Adrenal gland (tissue), 12 donors: ENCODE results near the gene CTNND2. TPM values are rescaled to one million over a fixed set of nuclear protein-coding genes. Genes with fewer than 3 reads are reported as not detected.

Experiments
- DNase-seq, 7 donors: peaks; one replicate each; pipeline ENCODE4 v3.0.0-alpha.2; 2019 to 2020
- H3K27ac ChIP-seq, 5 donors: fragments of 200-600 bp; sonication (generic) in 4 of 5; 1 replicate in 3 of 5; 2 replicates in 2 of 5; pipeline versions ENCODE4 v1.5.1 to v1.8.0; 2016 to 2020; ENCODE audit warnings: mild to moderate bottlenecking in 1 of 5
- H3K27me3 ChIP-seq: fragments of 200-600 bp; 2 replicates; pipeline ENCODE4 v1.8.0; 2021
- H3K36me3 ChIP-seq, 2 donors: fragments of 200-600 bp; replicated peaks in 1 of 2; 1 replicate in 1 of 2; 2 replicates in 1 of 2; pipeline versions ENCODE4 v1.5.1 to v1.8.0; 2018 to 2022
- H3K4me1 ChIP-seq, 2 donors: fragments of 200-600 bp; replicated peaks in 1 of 2; 1 replicate in 1 of 2; 2 replicates in 1 of 2; pipeline versions ENCODE4 v1.5.1 to v1.8.0; 2018 to 2021
- H3K4me3 ChIP-seq, 4 donors: fragments of 200-600 bp; sonication (generic) in 3 of 4; one replicate each; pipeline ENCODE4 v1.5.1; 2016 to 2018
- H3K9me3 ChIP-seq, 3 donors: fragments of 200-600 bp; sonication (generic) in 1 of 3; replicated peaks in 1 of 3; 1 replicate in 2 of 3; 2 replicates in 1 of 3; pipeline versions ENCODE4 v1.5.1 to v1.8.0; 2016 to 2021
- POLR2A ChIP-seq, 2 donors: fragments of 450-650 bp; IDR thresholded peaks; one replicate each; pipeline ENCODE4 v1.6.1; 2017; ENCODE audit warnings: antibody characterized with exemption in 2 of 2, mild to moderate bottlenecking in 2 of 2, moderate library complexity in 1 of 2
- whole genome bisulfite sequencing, 4 donors: extraction: QIAGEN DNeasy Blood & Tissue Kit in 2 of 4; methylation state at CpG; one replicate each; pipeline versions ENCODE4 v1.1.5 to v1.1.7; 2013 to 2017; 5-methylcytosine and 5-hydroxymethylcytosine counted together
- intact Hi-C, 2 donors: fragments of 100-400 bp; cut with DNase I; formaldehyde crosslinking; loops; one replicate each; pipeline versions ENCODE4 v1.14.1 to v1.15.0; 2022 to 2023
- polyA plus RNA-seq, 3 donors: library from polyadenylated mRNA; stranded (reverse); fragments of 200-250 nt in 2 of 3; fragments of 350-450 nt in 1 of 3; fragmentation: Illumina TruSeq in 1 of 3; extraction: RNeasy Lipid Tissue Mini Kit (QIAGEN cat#74804) in 1 of 3; gene quantifications; one replicate each; pipeline ENCODE4 v1.2.3, GENCODE V29; 2013 to 2014
- total RNA-seq, 9 donors: library from RNA; depleted of rRNA in 4 of 9; stranded (reverse); fragments of >200 nt in 4 of 9; fragments of 120-200 nt in 1 of 9; fragmentation: NEBNext Ultra II Directional in 1 of 9; extraction: Animal tissue kit (Norgen Biotek cat#: 25700) in 1 of 9; gene quantifications; one replicate each; pipeline versions ENCODE4 v1.1.0 to v1.2.4, GENCODE V29; 2013 to 2023
- TF ChIP-seq, protein P1 (sequence below), 6 experiments: fragments of 450-650 bp in 4 of 6; fragments of 200-600 bp in 2 of 6; sonication (generic) in 1 of 6; IDR thresholded peaks; 1 replicate in 5 of 6; 2 replicates in 1 of 6; pipeline versions ENCODE4 v1.5.1 to v1.8.0; 2016 to 2021; ENCODE audit warnings: antibody characterized with exemption in 6 of 6, mild to moderate bottlenecking in 2 of 6, moderate library complexity in 1 of 6
- donor health status: healthy with polysubstance abuse.
- donor health status: Bipolar disorder and iron deficiency.
- donor health status: DM: yes; HTN: yes; CAD: no.
- donor health status: DM: no; HTN: no; CAD: no.
- donor health status: DM: no; HTN: no; CAD: no.
- donor health status: DM: yes; HTN: yes; CAD: no.

The CTNND2 gene
- total and polyA plus RNA-seq, 12 donors, result 0.34 to 4.2 (median 1.1) TPM; not detected in 1

DNA sequence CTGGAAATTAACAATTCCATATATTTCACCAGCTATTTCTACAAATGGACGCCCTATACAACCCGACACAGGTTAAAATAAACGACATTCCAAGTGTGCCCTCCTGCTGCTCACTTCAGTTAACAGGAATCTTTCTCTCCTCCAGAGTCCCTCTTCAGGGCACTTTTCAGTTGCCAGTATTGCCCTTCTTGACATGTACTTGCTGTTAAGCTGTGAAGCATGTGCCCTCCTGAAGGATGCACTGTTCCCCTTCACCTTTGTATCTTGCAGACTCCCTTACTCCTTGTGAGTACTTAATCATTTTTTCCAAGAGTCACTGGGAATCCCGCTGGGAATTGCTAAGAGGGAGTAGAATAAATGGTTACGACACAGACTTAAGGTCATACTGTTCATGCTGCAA is 364.1 kb downstream of the CTNND2 start:
- intact Hi-C loops, result no loop called here

DNA sequence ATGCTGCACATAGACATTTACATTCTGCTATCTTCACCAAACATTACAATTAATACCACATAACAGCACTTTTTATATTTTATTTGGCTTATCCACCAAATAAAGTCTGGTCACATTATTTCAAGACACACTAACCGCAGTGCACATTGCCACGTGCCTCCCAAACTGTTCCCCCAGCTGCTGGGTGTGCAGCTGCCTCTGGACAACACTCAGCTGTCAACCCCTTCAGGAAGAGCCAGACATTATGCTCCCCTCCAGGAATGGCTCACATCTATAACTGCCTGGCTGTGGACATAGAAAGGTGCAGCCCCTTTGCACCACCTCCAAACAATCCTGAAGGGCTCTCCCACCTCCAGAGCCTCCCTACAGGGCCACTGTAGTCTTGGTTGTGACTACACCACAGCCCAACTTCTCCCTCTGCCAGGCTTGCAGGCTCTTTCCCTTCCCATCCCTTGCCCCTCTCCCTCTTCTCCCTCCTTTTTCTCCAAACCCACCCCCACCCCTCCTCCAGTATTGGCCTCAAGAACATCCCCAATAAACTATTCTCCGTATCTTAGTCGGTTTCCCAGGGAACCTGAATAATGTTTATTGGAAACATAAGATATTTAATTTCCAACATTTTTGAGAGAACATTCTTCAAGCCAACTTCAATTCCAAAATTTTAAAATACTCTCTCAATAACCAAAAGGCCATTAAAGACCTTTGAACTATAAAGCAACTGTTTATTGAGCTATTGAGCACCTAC is 372.3 kb downstream of the CTNND2 start:
- TF ChIP-seq POLR2A (IDR thresholded peaks at IDR 0.05), result no peak
- TF ChIP-seq, protein P1, sequence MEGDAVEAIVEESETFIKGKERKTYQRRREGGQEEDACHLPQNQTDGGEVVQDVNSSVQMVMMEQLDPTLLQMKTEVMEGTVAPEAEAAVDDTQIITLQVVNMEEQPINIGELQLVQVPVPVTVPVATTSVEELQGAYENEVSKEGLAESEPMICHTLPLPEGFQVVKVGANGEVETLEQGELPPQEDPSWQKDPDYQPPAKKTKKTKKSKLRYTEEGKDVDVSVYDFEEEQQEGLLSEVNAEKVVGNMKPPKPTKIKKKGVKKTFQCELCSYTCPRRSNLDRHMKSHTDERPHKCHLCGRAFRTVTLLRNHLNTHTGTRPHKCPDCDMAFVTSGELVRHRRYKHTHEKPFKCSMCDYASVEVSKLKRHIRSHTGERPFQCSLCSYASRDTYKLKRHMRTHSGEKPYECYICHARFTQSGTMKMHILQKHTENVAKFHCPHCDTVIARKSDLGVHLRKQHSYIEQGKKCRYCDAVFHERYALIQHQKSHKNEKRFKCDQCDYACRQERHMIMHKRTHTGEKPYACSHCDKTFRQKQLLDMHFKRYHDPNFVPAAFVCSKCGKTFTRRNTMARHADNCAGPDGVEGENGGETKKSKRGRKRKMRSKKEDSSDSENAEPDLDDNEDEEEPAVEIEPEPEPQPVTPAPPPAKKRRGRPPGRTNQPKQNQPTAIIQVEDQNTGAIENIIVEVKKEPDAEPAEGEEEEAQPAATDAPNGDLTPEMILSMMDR (IDR thresholded peaks at IDR 0.05), result no peak
- no peaks in the 10 kb centered on the region for H3K27me3 ChIP-seq
- no peak overlapping the region for H3K4me3 ChIP-seq
- no peaks in the 10 kb centered on the region for H3K4me1 ChIP-seq
- H3K36me3 ChIP-seq, result no peaks in the 10 kb centered on the region
- 63 to 68% (median 65%) methylated on average over 4 of the region's 4 CpGs for WGBS, 4 donors
- intact Hi-C loops, result no loop called here
- no peak overlapping the region for H3K27ac ChIP-seq
- DNase-seq, result no peak
- no peaks in the 10 kb centered on the region for H3K9me3 ChIP-seq

More for the DNA sequence above, 364.1 kb downstream of the CTNND2 start:
- WGBS, 4 donors, result 75 to 87% (median 82%) methylated on average over 5 of the region's 5 CpGs
- H3K27ac ChIP-seq, result no peak overlapping the region
- H3K4me1 ChIP-seq, result no peaks in the 10 kb centered on the region
- TF ChIP-seq POLR2A (IDR thresholded peaks at IDR 0.05), result no peak
- TF ChIP-seq, protein P1 (IDR thresholded peaks at IDR 0.05), result no peak
- H3K9me3 ChIP-seq, result no peaks in the 10 kb centered on the region
- no peaks in the 10 kb centered on the region for H3K27me3 ChIP-seq
- DNase-seq, result no peak
- H3K36me3 ChIP-seq, result no peaks in the 10 kb centered on the region
- no peak overlapping the region for H3K4me3 ChIP-seq

DNA sequence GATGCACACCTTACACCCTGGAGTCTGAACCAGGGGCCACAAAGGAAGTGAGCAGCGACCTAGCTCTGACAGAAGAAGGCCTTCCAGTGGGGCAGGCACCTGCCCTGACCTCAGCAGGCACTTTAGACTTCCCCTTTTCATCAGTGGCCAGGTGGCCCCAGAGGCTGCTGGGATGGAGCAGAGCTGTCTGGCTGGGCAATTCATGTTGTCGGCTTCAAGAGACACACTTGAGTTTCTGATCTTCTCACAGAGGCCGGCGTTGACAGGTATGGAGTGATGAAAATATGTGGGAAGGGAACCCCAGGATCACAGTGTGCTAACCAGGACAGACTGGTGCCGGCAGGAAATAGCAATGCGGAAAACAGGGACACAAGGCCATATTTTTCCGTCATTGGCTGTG is 375.5 kb downstream of the CTNND2 start:
- Histone ChIP-seq H3K9me3 (no peaks in the 10 kb centered on the region), H3K4me3 (no peak overlapping the region), H3K27me3 (no peaks in the 10 kb centered on the region), H3K27ac (no peak overlapping the region), H3K4me1 (no peaks in the 10 kb centered on the region), H3K36me3 (no peaks in the 10 kb centered on the region)
- WGBS, 4 donors, result 79 to 82% (median 80%) methylated on average over 6 to 7 of the region's 7 CpGs
- TF ChIP-seq, protein P1 (IDR thresholded peaks at IDR 0.05), result no peak
- no peak for TF ChIP-seq POLR2A (IDR thresholded peaks at IDR 0.05)
- intact Hi-C loops, result no loop called here
- no peak for DNase-seq

DNA sequence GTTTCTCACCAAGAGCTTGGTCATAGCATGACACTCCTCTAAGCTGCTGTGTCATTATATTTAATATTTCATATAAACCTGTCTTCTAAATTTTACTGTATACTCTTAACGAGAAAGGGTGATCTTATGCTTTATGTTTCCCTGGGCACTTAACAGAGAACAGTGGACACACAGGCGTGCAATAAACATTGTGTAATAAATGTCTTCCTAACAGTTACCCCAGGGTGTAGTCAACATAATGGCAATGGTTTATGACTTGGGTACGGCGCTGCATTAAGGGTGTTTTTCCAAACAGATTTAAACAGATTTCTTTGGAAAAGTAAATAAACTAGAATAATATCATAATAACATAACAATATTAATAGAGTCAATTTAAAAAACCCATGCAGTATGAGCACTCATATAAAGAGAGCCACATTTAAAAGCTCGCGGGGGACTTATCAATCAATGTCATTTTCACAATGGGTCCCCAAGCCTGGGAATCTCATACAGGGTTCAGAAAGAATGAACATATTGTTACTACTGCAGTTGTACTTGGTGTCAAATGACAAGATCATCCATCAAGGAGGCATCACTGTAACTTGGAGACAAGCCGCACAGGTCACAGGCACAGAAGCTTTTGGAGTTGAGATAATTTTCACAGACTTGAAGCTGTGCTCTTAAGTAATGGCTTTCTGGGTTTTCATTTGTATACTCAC is 376.4 kb downstream of the CTNND2 start:
- no peak overlapping the region for H3K27ac ChIP-seq
- intact Hi-C loops, result no loop called here
- no peak for DNase-seq
- H3K27me3 ChIP-seq, result no peaks in the 10 kb centered on the region
- WGBS, 4 donors, result 76 to 80% (median 79%) methylated on average over 7 of the region's 7 CpGs
- no peaks in the 10 kb centered on the region for H3K36me3 ChIP-seq
- no peaks in the 10 kb centered on the region for H3K9me3 ChIP-seq
- H3K4me3 ChIP-seq, result no peak overlapping the region
- TF ChIP-seq POLR2A (IDR thresholded peaks at IDR 0.05), result no peak
- TF ChIP-seq, protein P1 (IDR thresholded peaks at IDR 0.05), result no peak
- H3K4me1 ChIP-seq, result no peaks in the 10 kb centered on the region
